B cell (primary cell): ENCODE results near the gene SOSTDC1. TPM values are rescaled to one million over a fixed set of nuclear protein-coding genes. Genes with fewer than 3 reads are reported as not detected.

Source experiments
- ATAC-seq: fragments of 200-7000 bp; cut with Tn5 transposase; one replicate; pipeline ENCODE4 v1.10.0; 2021; ENCODE audit warnings: low read depth, mild to moderate bottlenecking, moderate number of reproducible peaks, moderate library complexity
- CTCF ChIA-PET: fragments of 350-600 bp; sonication (Branson Sonifier 250); formaldehyde crosslinking; loops from one replicate; lab custom pipeline; 2021; ENCODE audit warnings: antibody characterized with exemption, inconsistent platforms; lab: Charles Lee
- POLR2A ChIA-PET: fragments of 350-600 bp; sonication (Branson Sonifier 250); formaldehyde crosslinking; loops from one replicate; lab custom pipeline; 2021; ENCODE audit warnings: antibody characterized with exemption; lab: Charles Lee
- DNase-seq: peaks from one replicate; pipeline ENCODE4 v3.0.0; 2013
- H2AFZ ChIP-seq: 2 replicates; pipeline ENCODE4 v1.6.1; 2012; ENCODE audit warnings: mild to moderate bottlenecking, low read depth, low read length; ENCODE audit not compliant: insufficient read depth, poor library complexity, severe bottlenecking
- H3K27ac ChIP-seq, 2 donors: 1 replicate in 1 of 2; 2 replicates in 1 of 2; pipeline ENCODE4 v1.5.1; 2012 to 2013; ENCODE audit warnings: low read length in 2 of 2, mild to moderate bottlenecking in 2 of 2, moderate library complexity in 1 of 2
- H3K27me3 ChIP-seq, 4 experiments: fragments of 200-600 bp in 1 of 4; sonication (generic) in 1 of 4; replicated peaks in 1 of 4; 1 replicate in 2 of 4; 2 replicates in 2 of 4; pipeline versions ENCODE4 v1.6.1 to v1.7.0; 2013 to 2016; ENCODE audit warnings: low read length in 3 of 4, mild to moderate bottlenecking in 2 of 4, mixed read lengths in 1 of 4, moderate library complexity in 1 of 4; ENCODE audit not compliant: insufficient read depth in 4 of 4, control insufficient read depth in 3 of 4; ENCODE audit errors: control extremely low read depth in 1 of 4
- H3K36me3 ChIP-seq, 2 experiments: replicated peaks in 1 of 2; 1 replicate in 1 of 2; 2 replicates in 1 of 2; pipeline versions ENCODE4 v1.6.1 to v1.7.1; 2013; ENCODE audit warnings: low read length in 1 of 2; ENCODE audit not compliant: insufficient read depth in 2 of 2, control insufficient read depth in 1 of 2; ENCODE audit errors: control extremely low read depth in 1 of 2, extremely low read depth in 1 of 2
- H3K4me1 ChIP-seq, 2 donors: fragments of 200-600 bp in 1 of 2; sonication (generic) in 1 of 2; 1 replicate in 1 of 2; 2 replicates in 1 of 2; pipeline versions ENCODE4 v1.5.1 to v1.6.1; 2013 to 2017; ENCODE audit warnings: low read length in 2 of 2; ENCODE audit not compliant: control insufficient read depth in 2 of 2, insufficient read depth in 2 of 2
- H3K4me2 ChIP-seq: replicated peaks from 2 replicates; pipeline ENCODE3; 2012; ENCODE audit warnings: mild to moderate bottlenecking, low read depth, low read length; ENCODE audit not compliant: poor library complexity, severe bottlenecking
- H3K4me3 ChIP-seq, 5 experiments: fragments of 200-600 bp in 1 of 5; sonication (generic) in 1 of 5; 1 replicate in 3 of 5; 2 replicates in 2 of 5; pipeline versions ENCODE4 v1.5.1 to v1.7.0; 2011 to 2016; ENCODE audit warnings: low read length in 4 of 5, mild to moderate bottlenecking in 4 of 5, low read depth in 2 of 5, control low read depth in 1 of 5, moderate library complexity in 1 of 5; ENCODE audit not compliant: insufficient read depth in 1 of 5; ENCODE audit errors: control extremely low read depth in 1 of 5, extremely low read depth in 1 of 5
- H3K79me2 ChIP-seq: fragments of 200-600 bp; sonication (generic); one replicate; pipeline ENCODE4 v1.6.0; 2016; ENCODE audit warnings: low read length; ENCODE audit not compliant: control insufficient read depth, insufficient read depth
- H3K9ac ChIP-seq: fragments of 200-600 bp; sonication (generic); 2 replicates; pipeline ENCODE4 v1.6.1; 2017; ENCODE audit warnings: mild to moderate bottlenecking, low read length, moderate library complexity
- H3K9me3 ChIP-seq, 3 donors: one replicate each; pipeline versions ENCODE4 v1.6.1 to v1.7.1; 2013; ENCODE audit warnings: low read length in 2 of 3; ENCODE audit not compliant: control insufficient read depth in 2 of 3, insufficient read depth in 1 of 3; ENCODE audit errors: control extremely low read depth in 1 of 3
- H4K20me1 ChIP-seq: 2 replicates; pipeline ENCODE4 v1.6.0; 2012; ENCODE audit warnings: mild to moderate bottlenecking, low read length; ENCODE audit not compliant: insufficient read depth, control insufficient read depth, poor library complexity, severe bottlenecking
- H3K27ac Mint-ChIP-seq: one replicate; pipeline ENCODE4 v1.8.0; 2021; ENCODE audit warnings: mixed read lengths
- H3K27me3 Mint-ChIP-seq: one replicate; pipeline ENCODE4 v1.8.0; 2021; ENCODE audit warnings: mixed read lengths
- H3K4me1 Mint-ChIP-seq: one replicate; pipeline ENCODE4 v1.8.0; 2021; ENCODE audit warnings: mixed read lengths
- H3K4me3 Mint-ChIP-seq: one replicate; pipeline ENCODE4 v1.8.0; 2021; ENCODE audit warnings: mixed read lengths
- H3K9me3 Mint-ChIP-seq: one replicate; pipeline ENCODE4 v1.8.0; 2022; ENCODE audit warnings: mixed read lengths; ENCODE audit not compliant: insufficient read depth
- CTCF ChIP-seq: fragments of 200-600 bp; IDR thresholded peaks from one replicate; pipeline ENCODE4 v1.8.0; 2022; ENCODE audit warnings: antibody characterized with exemption, mild to moderate bottlenecking
- EZH2 ChIP-seq: IDR thresholded peaks from 2 replicates; pipeline ENCODE4 v1.6.1; 2012; ENCODE audit warnings: borderline replicate concordance, low read depth, mild to moderate bottlenecking, moderate library complexity, low read length; ENCODE audit not compliant: insufficient read depth, poor library complexity, severe bottlenecking
- WGBS: methylation state at CpG from one replicate; pipeline ENCODE4 v1.1.5; 2013; ENCODE audit warnings: missing lambda C conversion rate; ENCODE audit not compliant: insufficient coverage; 5-methylcytosine and 5-hydroxymethylcytosine counted together
- intact Hi-C: fragments of 100-400 bp; cut with micrococcal nuclease; formaldehyde crosslinking; loops from one replicate; pipeline ENCODE4 v1.10.0; 2022
- polyA minus RNA-seq: library from RNA; depleted of rRNA, polyadenylated mRNA; stranded (reverse); fragments of >200 nt; gene quantifications from 2 replicates; pipeline ENCODE4 v1.2.3, GENCODE V29; 2012
- polyA plus RNA-seq: library from polyadenylated mRNA; depleted of rRNA; stranded (reverse); fragments of >200 nt; gene quantifications from 2 replicates; pipeline ENCODE4 v1.2.3, GENCODE V29; 2012
- total RNA-seq, 2 donors: library from RNA; stranded (reverse); fragments of 120-200 nt in 1 of 2; gene quantifications; 1 replicate in 1 of 2; 2 replicates in 1 of 2; pipeline versions ENCODE4 v1.2.3 to v1.2.4, GENCODE V29; 2013 to 2022

The SOSTDC1 gene
- total RNA-seq (not detected in 2 replicates), polyA plus RNA-seq (not detected in 2 replicates), polyA minus RNA-seq (not detected in 2 replicates)
- total RNA-seq (2013): 0.14 TPM

- CTCF ChIA-PET: interaction anchor here (1.3 kb wide), 1 partner anchor 99 kb away, joined by 3 read pairs; no protein-coding TSS in a partner anchor
- Histone ChIP-seq H3K9ac (no peak within 1 kb of the TSS), H3K27ac (no peak within 1 kb of the TSS), H3K4me1 (no peaks in the 10 kb centered on the region), H3K27me3 (no peaks in the 10 kb centered on the region), H3K9me3 (no peaks in the 10 kb centered on the region), H3K4me2 (no peak within 1 kb of the TSS), H4K20me1 (no peaks in the 10 kb centered on the region), H2AFZ (peak within 1 kb of the TSS; percentile 48), H3K36me3 (no peaks in the 10 kb centered on the region), H3K4me3 (no peak within 1 kb of the TSS), H3K79me2 (no peaks in the 10 kb centered on the region)
- POLR2A ChIA-PET: no interaction called here
- DNase-seq (no peak), ATAC-seq (no peak)
- Mint-ChIP-seq H3K9me3 (no peaks in the 10 kb centered on the region), H3K27me3 (peaks cover 10% of the 10 kb centered on the region), H3K27ac (no peak within 1 kb of the TSS), H3K4me1 (no peaks in the 10 kb centered on the region), H3K4me3 (no peak within 1 kb of the TSS)
- TF ChIP-seq EZH2 (no peak), CTCF (no peak)
- intact Hi-C loops: no loop called here
- WGBS: no CpG with 5 or more reads among the region's 10 CpGs
Measured at GRCh38 chr7:16465469-16466361, at the start of gene SOSTDC1. Gene SOSTDC1 (minus strand): TSS chr7:16465738. CDS start chr7:16465668, 70 bp downstream.

GRCh38 chr7:16514729-16515128, 49.2 kb upstream of the SOSTDC1 start:
- TF ChIP-seq EZH2 (no peak), CTCF (no peak)
- H4K20me1 ChIP-seq: no peaks in the 10 kb centered on the region
- CTCF ChIA-PET: interaction anchor here (1.1 to 1.3 kb wide), 2 partner anchors 11 to 50 kb away, joined by 3 to 5 read pairs; no protein-coding TSS in a partner anchor

More at GRCh38 chr7:16514729-16515128, 49.2 kb upstream of the SOSTDC1 start:
- Mint-ChIP-seq H3K9me3 (no peaks in the 10 kb centered on the region), H3K27ac (no peak overlapping the region), H3K27me3 (peaks cover 12% of the 10 kb centered on the region), H3K4me1 (no peaks in the 10 kb centered on the region), H3K4me3 (no peak overlapping the region)
- intact Hi-C loops: no loop called here
- H3K9ac ChIP-seq: no peak overlapping the region
- H3K9me3 ChIP-seq: no peaks in the 10 kb centered on the region
- H3K27me3 ChIP-seq: no peaks in the 10 kb centered on the region
- DNase-seq (no peak), ATAC-seq (no peak)
- no peak overlapping the region for H2AFZ ChIP-seq
- no peak overlapping the region for H3K4me2 ChIP-seq
- no peaks in the 10 kb centered on the region for H3K4me1 ChIP-seq
- no peaks in the 10 kb centered on the region for H3K36me3 ChIP-seq
- H3K79me2 ChIP-seq: no peaks in the 10 kb centered on the region
- POLR2A ChIA-PET: no interaction called here
- H3K27ac ChIP-seq: no peak overlapping the region
- H3K4me3 ChIP-seq: no peak overlapping the region
